Measurements from ENCODE around the gene C1orf94.

- no peak for TF ChIP-seq POLR2A (IDR thresholded peaks at IDR 0.05)
- no peak for TF ChIP-seq CTCF (IDR thresholded peaks at IDR 0.05)
- TF ChIP-seq EP300 (IDR thresholded peaks at IDR 0.05), result no peak
- TF ChIP-seq POLR2AphosphoS5 (IDR thresholded peaks at IDR 0.05), result no peak
These were observed 60.6 kb downstream of the C1orf94 start for GRCh38 chr1:34237151-34237815.
